H1 (cell line): ENCODE data around the gene ZDHHC16. TPM values are rescaled to one million over a fixed set of nuclear protein-coding genes. Genes with fewer than 3 reads are reported as not detected.

Experiments
- CHD1 ChIP-seq: IDR thresholded peaks from 2 replicates; pipeline ENCODE4 v1.6.1; 2012; ENCODE audit warnings: low read depth, low read length, improper control_type of control experiment
- JUND ChIP-seq: IDR thresholded peaks from 2 replicates; pipeline ENCODE4 v1.6.1; 2011; ENCODE audit warnings: mild to moderate bottlenecking, improper control_type of control experiment, low read length
- NRF1 ChIP-seq: IDR thresholded peaks from 2 replicates; pipeline ENCODE4 v1.6.1; 2011; ENCODE audit warnings: mild to moderate bottlenecking, low read depth, low read length, improper control_type of control experiment
- RXRA ChIP-seq: IDR thresholded peaks from 2 replicates; pipeline ENCODE4 v1.6.1; 2011; ENCODE audit warnings: low read depth, mild to moderate bottlenecking, low read length, moderate library complexity; ENCODE audit not compliant: insufficient read depth
- TAF7 ChIP-seq: optimal IDR thresholded peaks from 2 replicates; pipeline ENCODE3; 2011; ENCODE audit warnings: low read depth, mild to moderate bottlenecking, inconsistent platforms, low read length, moderate library complexity, borderline replicate concordance
- polyA plus RNA-seq, 7 experiments: library from polyadenylated mRNA; depleted of rRNA in 3 of 7; stranded (reverse) in 5 of 7; unstranded in 2 of 7; fragments of >200 nt in 5 of 7; fragments of 200-250 nt in 2 of 7; gene quantifications; 1 replicate in 5 of 7; 2 replicates in 1 of 7; 4 replicates in 1 of 7; pipeline versions ENCODE4 v1.2.1 to v1.2.3, GENCODE V29; 2011 to 2013; ENCODE audit warnings: missing spikeins in 2 of 7, mixed read lengths in 2 of 7
- total RNA-seq: library from RNA; stranded (reverse); fragmentation: NEBNext Ultra II Directional; extraction: Animal tissue kit (Norgen Biotek cat#: 25700); gene quantifications from 2 replicates; pipeline ENCODE4 v1.2.1, GENCODE V29; 2021
- TF ChIP-seq, protein P1 (sequence below): IDR thresholded peaks from 2 replicates; pipeline ENCODE4 v1.6.1; 2011; ENCODE audit warnings: low read length, improper control_type of control experiment

Gene ZDHHC16
- total and polyA plus RNA-seq, 2 of the 8 experiments (the other 6 are each of a cell fraction or from before 2014, with no cell fraction given): 45.9 to 108 TPM

DNA sequence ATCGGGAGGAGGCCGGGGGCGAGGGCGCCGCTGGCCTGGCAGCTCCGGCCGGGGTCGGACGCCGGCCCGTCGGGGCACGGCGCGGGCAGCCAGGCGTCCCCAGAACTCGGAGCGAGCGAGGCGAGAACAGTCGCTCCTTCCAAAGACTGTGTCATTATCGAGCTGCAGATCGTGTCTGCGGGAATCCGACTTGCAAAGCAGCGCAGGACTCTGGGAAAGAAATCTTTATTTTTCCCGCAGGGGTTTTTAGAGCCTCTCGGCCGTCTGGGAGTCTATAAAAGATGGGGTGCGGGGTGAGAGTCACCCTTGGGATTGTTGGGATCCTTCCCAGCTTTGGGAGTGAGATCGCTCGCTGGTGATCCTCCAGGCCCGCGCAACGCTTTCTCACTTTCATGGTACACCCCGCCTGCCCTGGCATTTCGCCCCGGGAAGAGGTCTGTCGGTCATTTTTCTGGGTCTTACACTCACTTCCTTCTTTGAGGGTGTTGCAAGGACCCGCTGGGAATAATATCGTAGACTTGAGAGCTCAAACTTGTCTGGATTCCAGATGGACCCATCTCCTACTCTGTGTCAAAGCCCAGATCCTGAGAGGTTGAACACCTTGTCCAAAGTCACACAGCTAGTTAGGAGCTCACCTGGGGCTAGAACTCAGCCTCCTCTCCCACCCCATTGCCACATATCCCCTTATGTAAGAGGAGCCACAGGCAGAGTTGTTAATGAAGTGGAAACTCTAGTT, 53.8 kb downstream of the ZDHHC16 start (continued):
- TF ChIP-seq, protein P1, sequence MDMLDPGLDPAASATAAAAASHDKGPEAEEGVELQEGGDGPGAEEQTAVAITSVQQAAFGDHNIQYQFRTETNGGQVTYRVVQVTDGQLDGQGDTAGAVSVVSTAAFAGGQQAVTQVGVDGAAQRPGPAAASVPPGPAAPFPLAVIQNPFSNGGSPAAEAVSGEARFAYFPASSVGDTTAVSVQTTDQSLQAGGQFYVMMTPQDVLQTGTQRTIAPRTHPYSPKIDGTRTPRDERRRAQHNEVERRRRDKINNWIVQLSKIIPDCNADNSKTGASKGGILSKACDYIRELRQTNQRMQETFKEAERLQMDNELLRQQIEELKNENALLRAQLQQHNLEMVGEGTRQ: no peak
- no peak for TF ChIP-seq JUND
- no peak for TF ChIP-seq NRF1
- no peak for TF ChIP-seq CHD1
- TF ChIP-seq RXRA: no peak
- no peak for TF ChIP-seq TAF7
